VCaP (cell line): ENCODE results near the gene DMTF1.

Experiments
- H3K27ac ChIP-seq: fragments of 450-650 bp; 2 replicates; pipeline ENCODE4 v1.5.1; 2017
- CTCF ChIP-seq: fragments of 450-650 bp; conservative IDR thresholded peaks from 2 replicates; pipeline ENCODE4 v1.5.1; 2017; ENCODE audit warnings: mild to moderate bottlenecking, moderate library complexity

The DMTF1 gene

GRCh38 chr7:87151002-87151728 lies 1.1 kb upstream of the DMTF1 start:
- peak overlapping the region; percentile 98 for H3K27ac ChIP-seq

GRCh38 chr7:87151729-87152111 lies 533 bp upstream of the DMTF1 start:
- no peak for TF ChIP-seq CTCF
- peak overlapping the region; percentile 98 for H3K27ac ChIP-seq

More at GRCh38 chr7:87151002-87151728, 1.1 kb upstream of the DMTF1 start:
- TF ChIP-seq CTCF = no peak

- H3K27ac ChIP-seq = peak overlapping the region; percentile 98
- TF ChIP-seq CTCF = no peak
These were observed 816 bp downstream of the DMTF1 start for GRCh38 chr7:87152897-87153641.

GRCh38 chr7:87154166-87154565 lies 1.9 kb downstream of the DMTF1 start:
- TF ChIP-seq CTCF = no peak
- peak overlapping the region; percentile 98 for H3K27ac ChIP-seq

GRCh38 chr7:87154569-87154968 lies 2.3 kb downstream of the DMTF1 start:
- H3K27ac ChIP-seq = peak overlapping the region; percentile 98
- no peak for TF ChIP-seq CTCF

- no peak for TF ChIP-seq CTCF
- H3K27ac ChIP-seq = peak overlapping the region; percentile 98; the same call in 1 of the 2 replicates
These were observed 3.5 kb downstream of the DMTF1 start for GRCh38 chr7:87155788-87156187.

GRCh38 chr7:87156709-87157108 lies 4.5 kb downstream of the DMTF1 start:
- TF ChIP-seq CTCF = no peak
- H3K27ac ChIP-seq = no peak overlapping the region
